ENCODE data around the gene FBP1.

Gene FBP1

DNA sequence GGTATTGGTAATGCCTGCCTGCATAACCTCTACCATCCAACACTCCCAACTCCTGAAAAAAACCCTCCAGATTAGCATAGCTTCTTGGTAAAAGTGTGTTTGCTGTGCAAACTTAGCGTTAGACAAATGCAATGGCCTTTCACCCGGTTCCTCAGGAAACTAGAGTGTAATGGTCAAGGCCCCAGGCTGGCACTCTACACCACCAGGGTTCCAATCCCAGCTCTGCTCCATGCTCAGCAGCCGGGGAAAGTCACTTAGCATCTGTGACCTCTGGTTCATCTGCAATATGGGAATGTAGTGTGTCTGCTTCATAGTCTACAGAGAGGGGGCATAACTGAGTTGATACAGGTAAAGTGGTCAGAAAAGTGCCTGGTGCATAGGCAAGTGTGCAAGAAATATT, 9.0 kb downstream of the FBP1 start:
- Histone ChIP-seq H3K27me3 (ENCODE audit: insufficient read depth, low read length) (no peaks in the 10 kb centered on the region; the same call in 1 of the 2 replicates), H3K79me2 (ENCODE audit: insufficient read depth, low read length) (no peaks in the 10 kb centered on the region), H3K27ac (ENCODE audit: low read depth, low read length, poor library complexity, severe bottlenecking) (no peak overlapping the region), H3K9me3 (ENCODE audit: low read length) (no peaks in the 10 kb centered on the region), H3F3A (ENCODE audit: insufficient read depth, low read length) (no peaks in the 10 kb centered on the region), H3K9ac (ENCODE audit: low read length) (no peak overlapping the region), H3K4me2 (ENCODE audit: low read length) (no peak overlapping the region), H3K9me2 (ENCODE audit: low read depth, low read length) (no peaks in the 10 kb centered on the region), H3K4me3 (ENCODE audit: low read depth, low read length, poor library complexity, severe bottlenecking) (no peak overlapping the region), H3K4me1 (ENCODE audit: insufficient read depth, low read length, severe bottlenecking) (peaks cover 37% of the 10 kb centered on the region), H3K36me3 (ENCODE audit: insufficient read depth, low read length) (no peaks in the 10 kb centered on the region), H4K20me1 (ENCODE audit: insufficient read depth, low read length) (no peaks in the 10 kb centered on the region), H2AFZ (ENCODE audit: low read length) (no peak overlapping the region)
- no peak for TF ChIP-seq EZH2 (IDR thresholded peaks at IDR 0.05; ENCODE audit: borderline replicate concordance, low read length)
- TF ChIP-seq, protein P1, sequence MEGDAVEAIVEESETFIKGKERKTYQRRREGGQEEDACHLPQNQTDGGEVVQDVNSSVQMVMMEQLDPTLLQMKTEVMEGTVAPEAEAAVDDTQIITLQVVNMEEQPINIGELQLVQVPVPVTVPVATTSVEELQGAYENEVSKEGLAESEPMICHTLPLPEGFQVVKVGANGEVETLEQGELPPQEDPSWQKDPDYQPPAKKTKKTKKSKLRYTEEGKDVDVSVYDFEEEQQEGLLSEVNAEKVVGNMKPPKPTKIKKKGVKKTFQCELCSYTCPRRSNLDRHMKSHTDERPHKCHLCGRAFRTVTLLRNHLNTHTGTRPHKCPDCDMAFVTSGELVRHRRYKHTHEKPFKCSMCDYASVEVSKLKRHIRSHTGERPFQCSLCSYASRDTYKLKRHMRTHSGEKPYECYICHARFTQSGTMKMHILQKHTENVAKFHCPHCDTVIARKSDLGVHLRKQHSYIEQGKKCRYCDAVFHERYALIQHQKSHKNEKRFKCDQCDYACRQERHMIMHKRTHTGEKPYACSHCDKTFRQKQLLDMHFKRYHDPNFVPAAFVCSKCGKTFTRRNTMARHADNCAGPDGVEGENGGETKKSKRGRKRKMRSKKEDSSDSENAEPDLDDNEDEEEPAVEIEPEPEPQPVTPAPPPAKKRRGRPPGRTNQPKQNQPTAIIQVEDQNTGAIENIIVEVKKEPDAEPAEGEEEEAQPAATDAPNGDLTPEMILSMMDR (IDR thresholded peaks at IDR 0.05; ENCODE audit: low read length) = no peak

DNA sequence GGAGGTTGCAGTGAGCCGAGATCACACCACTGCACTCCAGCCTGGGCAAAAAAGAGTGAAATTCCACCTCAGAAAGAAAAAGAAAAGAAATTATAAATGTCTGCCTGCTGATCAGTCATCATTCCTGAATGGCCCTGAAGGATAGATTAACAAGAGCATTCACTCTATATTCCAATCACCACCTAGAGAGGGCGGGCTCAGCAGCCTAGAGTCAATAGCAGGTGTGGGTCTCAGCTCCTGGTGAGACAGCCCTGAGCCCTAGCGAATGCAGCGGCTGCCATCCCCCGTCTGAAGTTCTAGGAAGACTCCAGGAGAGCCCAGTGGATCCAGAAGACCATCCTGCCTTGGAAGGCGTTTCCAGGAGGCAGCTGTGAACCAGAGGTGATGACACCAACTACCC, 12.0 kb downstream of the FBP1 start:
- Histone ChIP-seq H3K79me2 (ENCODE audit: insufficient read depth, low read length) (no peaks in the 10 kb centered on the region), H3K9ac (ENCODE audit: low read length) (no peak overlapping the region), H3K27ac (ENCODE audit: low read depth, low read length, poor library complexity, severe bottlenecking) (no peak overlapping the region)

DNA sequence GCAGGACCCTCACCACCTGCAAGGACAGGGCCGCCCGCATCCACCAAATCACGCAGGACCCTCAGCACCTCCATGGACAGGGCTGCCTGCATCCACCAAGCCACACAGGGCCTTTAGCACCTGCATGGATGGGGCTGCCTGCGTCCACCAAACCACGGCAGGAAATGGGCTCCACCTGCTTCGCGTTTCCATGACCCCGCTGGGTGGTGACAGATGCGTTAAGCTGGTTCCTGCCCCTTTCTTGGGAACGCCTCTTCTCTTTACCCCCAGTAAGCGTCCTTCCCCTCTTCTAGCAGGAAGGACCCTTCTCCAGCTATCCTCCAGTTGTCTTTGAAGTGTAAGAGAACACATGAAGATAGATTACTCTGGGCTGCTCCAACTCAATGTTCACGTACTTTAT, 13.5 kb downstream of the FBP1 start:
- no peaks in the 10 kb centered on the region for H3K27me3 ChIP-seq (ENCODE audit: insufficient read depth, low read length)

More for the DNA sequence above, 12.0 kb downstream of the FBP1 start:
- Histone ChIP-seq H3K9me2 (ENCODE audit: low read depth, low read length) (no peaks in the 10 kb centered on the region), H3K4me1 (ENCODE audit: insufficient read depth, low read length, severe bottlenecking) (peaks cover 31% of the 10 kb centered on the region), H3K4me2 (ENCODE audit: low read length) (no peak overlapping the region), H4K20me1 (ENCODE audit: insufficient read depth, low read length) (no peaks in the 10 kb centered on the region), H3K4me3 (ENCODE audit: low read depth, low read length, poor library complexity, severe bottlenecking) (no peak overlapping the region), H3F3A (ENCODE audit: insufficient read depth, low read length) (no peaks in the 10 kb centered on the region), H3K9me3 (ENCODE audit: low read length) (no peaks in the 10 kb centered on the region), H2AFZ (ENCODE audit: low read length) (no peak overlapping the region), H3K36me3 (ENCODE audit: insufficient read depth, low read length) (no peaks in the 10 kb centered on the region), H3K27me3 (ENCODE audit: insufficient read depth, low read length) (no peaks in the 10 kb centered on the region)
- TF ChIP-seq, protein P1 (IDR thresholded peaks at IDR 0.05; ENCODE audit: low read length) = no peak; the same call in 1 of the 2 replicates

More for the DNA sequence above, 13.5 kb downstream of the FBP1 start:
- TF ChIP-seq EZH2 (IDR thresholded peaks at IDR 0.05; ENCODE audit: borderline replicate concordance, low read length) = no peak
- TF ChIP-seq, protein P1 (IDR thresholded peaks at IDR 0.05; ENCODE audit: low read length) = no peak
- no peak overlapping the region for H3K27ac ChIP-seq (ENCODE audit: low read depth, low read length, poor library complexity, severe bottlenecking)
- H3K9ac ChIP-seq (ENCODE audit: low read length) = no peak overlapping the region
- H3K4me3 ChIP-seq (ENCODE audit: low read depth, low read length, poor library complexity, severe bottlenecking) = no peak overlapping the region
- H3K9me2 ChIP-seq (ENCODE audit: low read depth, low read length) = no peaks in the 10 kb centered on the region
- no peak overlapping the region for H2AFZ ChIP-seq (ENCODE audit: low read length)
- no peaks in the 10 kb centered on the region for H3K36me3 ChIP-seq (ENCODE audit: insufficient read depth, low read length)
- H3K79me2 ChIP-seq (ENCODE audit: insufficient read depth, low read length) = no peaks in the 10 kb centered on the region
- H3F3A ChIP-seq (ENCODE audit: insufficient read depth, low read length) = no peaks in the 10 kb centered on the region
- no peak overlapping the region for H3K4me2 ChIP-seq (ENCODE audit: low read length)
- H3K9me3 ChIP-seq (ENCODE audit: low read length) = no peaks in the 10 kb centered on the region
- no peaks in the 10 kb centered on the region for H4K20me1 ChIP-seq (ENCODE audit: insufficient read depth, low read length)
- H3K4me1 ChIP-seq (ENCODE audit: insufficient read depth, low read length, severe bottlenecking) = peaks cover 16% of the 10 kb centered on the region

All from OCI-LY1 (cell line).